A549 (cell line): ENCODE data around the gene PDIA6. TPM values are rescaled to one million over a fixed set of nuclear protein-coding genes. Genes with fewer than 3 reads are reported as not detected.
A peak's percentile ranks its signal among the peaks of the same experiment; 100 is the strongest.

Experiments
- ATAC-seq, 2 experiments: fragments of 200-7000 bp in 1 of 2; fragments of >200 bp in 1 of 2; cut with Nextera tagmentation in 1 of 2; cut with Tn5 transposase in 1 of 2; 3 replicates each; pipeline versions ENCODE4 v1.8.0 to v1.9.1; 2018 to 2020; ENCODE audit warnings: mild to moderate bottlenecking in 1 of 2, moderate library complexity in 1 of 2
- CTCF ChIA-PET: fragments of 300-600 bp; sonication (Branson Sonifier 250); formaldehyde crosslinking; extraction: SDS; loops from one replicate; lab custom pipeline; 2021; ENCODE audit warnings: antibody characterized with exemption, inconsistent platforms; lab: Yijun Ruan, JAX
- POLR2A ChIA-PET: fragments of 350-600 bp; formaldehyde crosslinking; extraction: SDS; loops from one replicate; lab custom pipeline; 2021; ENCODE audit warnings: antibody characterized with exemption, inconsistent platforms; lab: Yijun Ruan, JAX
- DNase-seq, 2 experiments: peaks; one replicate each; pipeline versions ENCODE4 v3.0.0 to v3.0.0-alpha.2; 2011 to 2016; ENCODE audit warnings: low read depth in 1 of 2, low spot score in 1 of 2
- FAIRE-seq: peaks from 2 replicates; lab custom pipeline; 2011; peaks lifted over from hg19 to GRCh38; lab: Jason Lieb, UNC
- H3K27ac ChIP-seq, 2 experiments: fragments of >200 bp; sonication (Bioruptor Twin); formaldehyde crosslinking; 3 replicates each; pipeline ENCODE4 v1.5.1; 2016 to 2017
- H3K4me1 ChIP-seq: fragments of >200 bp; sonication (Bioruptor Twin); formaldehyde crosslinking; 3 replicates; pipeline ENCODE4 v1.6.1; 2016
- H3K4me2 ChIP-seq: fragments of >200 bp; sonication (Bioruptor Twin); formaldehyde crosslinking; 3 replicates; pipeline ENCODE4 v1.6.1; 2016
- H3K4me3 ChIP-seq: fragments of >200 bp; sonication (Bioruptor Twin); formaldehyde crosslinking; 3 replicates; pipeline ENCODE4 v1.5.1; 2016
- H3K9me3 ChIP-seq: fragments of >200 bp; sonication (Bioruptor Twin); formaldehyde crosslinking; 3 replicates; pipeline ENCODE4 v1.6.1; 2016
- CBX2 ChIP-seq: fragments of 200-600 bp; sonication (generic); IDR thresholded peaks from 2 replicates; pipeline ENCODE4 v1.6.1; 2016; ENCODE audit warnings: low read depth, mild to moderate bottlenecking, borderline replicate concordance
- CBX8 ChIP-seq: fragments of 200-600 bp; sonication (generic); IDR thresholded peaks from 2 replicates; pipeline ENCODE4 v1.6.1; 2016
- CEBPB ChIP-seq, 2 experiments: fragments of >200 bp in 1 of 2; sonication (Bioruptor Twin) in 1 of 2; formaldehyde crosslinking in 1 of 2; IDR thresholded peaks; 2 replicates each; pipeline ENCODE4 v1.6.1; 2012 to 2016
- CHD2 ChIP-seq: fragments of 150-350 bp; IDR thresholded peaks from 2 replicates; pipeline ENCODE4 v1.6.1; 2014; ENCODE audit warnings: low read length; ENCODE audit not compliant: partially characterized antibody
- CHD4 ChIP-seq: fragments of 200-600 bp; sonication (generic); IDR thresholded peaks from 2 replicates; pipeline ENCODE4 v1.6.1; 2016; ENCODE audit warnings: antibody characterized with exemption, mild to moderate bottlenecking, borderline replicate concordance
- EHF ChIP-seq: fragments of 250-450 bp; sonication (Bioruptor Pico); IDR thresholded peaks from 2 replicates; pipeline ENCODE4 v1.5.0; 2020; ENCODE audit warnings: mild to moderate bottlenecking
- EHMT2 ChIP-seq: fragments of 200-600 bp; sonication (generic); IDR thresholded peaks from 2 replicates; pipeline ENCODE4 v1.6.1; 2016; ENCODE audit warnings: antibody characterized with exemption, low read depth, mild to moderate bottlenecking, moderate library complexity
- FOSB ChIP-seq: fragments of 250-450 bp; sonication (Bioruptor Pico); IDR thresholded peaks from 2 replicates; pipeline ENCODE4 v1.5.0; 2020; ENCODE audit warnings: mild to moderate bottlenecking, moderate library complexity
- HDAC2 ChIP-seq: fragments of 200-600 bp; sonication (generic); IDR thresholded peaks from 2 replicates; pipeline ENCODE4 v1.6.1; 2016
- HES2 ChIP-seq: fragments of >200 bp; sonication (Bioruptor Twin); formaldehyde crosslinking; IDR thresholded peaks from 2 replicates; pipeline ENCODE4 v1.6.1; 2016
- HOXA7 ChIP-seq: fragments of 250-450 bp; sonication (Bioruptor Pico); IDR thresholded peaks from 2 replicates; pipeline ENCODE4 v1.5.0; 2020; ENCODE audit warnings: mild to moderate bottlenecking, moderate library complexity
- HOXB13 ChIP-seq: fragments of 250-450 bp; sonication (Bioruptor Pico); IDR thresholded peaks from 2 replicates; pipeline ENCODE4 v1.5.0; 2020; ENCODE audit warnings: low read depth, mild to moderate bottlenecking, moderate library complexity
- HOXB5 ChIP-seq: fragments of 250-450 bp; sonication (Bioruptor Pico); IDR thresholded peaks from 2 replicates; pipeline ENCODE4 v1.5.0; 2020; ENCODE audit warnings: mild to moderate bottlenecking, moderate library complexity
- JUN ChIP-seq, 2 experiments: fragments of >200 bp; sonication (Bioruptor Twin); formaldehyde crosslinking; IDR thresholded peaks; 2 replicates in 1 of 2; 3 replicates in 1 of 2; pipeline ENCODE4 v1.6.1; 2016 to 2017
- JUNB ChIP-seq: fragments of >200 bp; sonication (Bioruptor Twin); formaldehyde crosslinking; IDR thresholded peaks from 2 replicates; pipeline ENCODE4 v1.6.1; 2016
- KDM1A ChIP-seq: fragments of 200-600 bp; sonication (generic); IDR thresholded peaks from 2 replicates; pipeline ENCODE4 v1.6.1; 2016; ENCODE audit warnings: low read depth, mild to moderate bottlenecking
- MAFK ChIP-seq: fragments of 450-650 bp; IDR thresholded peaks from 2 replicates; pipeline ENCODE4 v1.6.1; 2014; ENCODE audit not compliant: partially characterized antibody
- MAX ChIP-seq: IDR thresholded peaks from 2 replicates; pipeline ENCODE4 v1.6.1; 2012
- MAZ ChIP-seq: fragments of 150-350 bp; IDR thresholded peaks from 2 replicates; pipeline ENCODE4 v1.6.1; 2014; ENCODE audit warnings: antibody characterized with exemption, low read depth, low read length, borderline replicate concordance
- MYC ChIP-seq: IDR thresholded peaks from 2 replicates; pipeline ENCODE4 v1.6.1; 2012; ENCODE audit warnings: mild to moderate bottlenecking, inconsistent platforms, low read length, improper control_type of control experiment, borderline replicate concordance
- NPAS2 ChIP-seq: fragments of 250-450 bp; sonication (Bioruptor Pico); IDR thresholded peaks from 2 replicates; pipeline ENCODE4 v1.8.0; 2022; ENCODE audit warnings: mild to moderate bottlenecking, moderate library complexity, borderline replicate concordance
- NR3C1 ChIP-seq: fragments of >200 bp; sonication (Bioruptor Twin); formaldehyde crosslinking; IDR thresholded peaks from 3 replicates; pipeline ENCODE4 v1.6.1; 2017
- PHF8 ChIP-seq: fragments of 200-600 bp; sonication (generic); IDR thresholded peaks from 2 replicates; pipeline ENCODE4 v1.6.1; 2016; ENCODE audit warnings: low read depth, mild to moderate bottlenecking, antibody characterized with exemption, moderate library complexity, borderline replicate concordance
- RAD21 ChIP-seq, 2 experiments: fragments of >200 bp in 1 of 2; sonication (Bioruptor Twin) in 1 of 2; formaldehyde crosslinking in 1 of 2; IDR thresholded peaks in 1 of 2; conservative IDR thresholded peaks in 1 of 2; 2 replicates in 1 of 2; 3 replicates in 1 of 2; pipeline ENCODE4 v1.6.1; 2012 to 2018; ENCODE audit warnings: inconsistent platforms in 1 of 2
- REST ChIP-seq: fragments of 200-600 bp; sonication (generic); IDR thresholded peaks from 2 replicates; pipeline ENCODE4 v1.6.1; 2016; ENCODE audit warnings: antibody characterized with exemption, mild to moderate bottlenecking, moderate library complexity
- RFX5 ChIP-seq: fragments of 450-650 bp; IDR thresholded peaks from 2 replicates; pipeline ENCODE4 v1.7.1; 2014; ENCODE audit warnings: antibody characterized with exemption, mild to moderate bottlenecking, moderate library complexity
- SREBF2 ChIP-seq: fragments of 450-650 bp; IDR thresholded peaks from 2 replicates; pipeline ENCODE4 v1.6.1; 2014; ENCODE audit warnings: mild to moderate bottlenecking, moderate library complexity
- TFCP2L1 ChIP-seq: fragments of 250-450 bp; sonication (Bioruptor Pico); IDR thresholded peaks from 2 replicates; pipeline ENCODE4 v1.5.0; 2021; ENCODE audit warnings: mild to moderate bottlenecking
- WGBS: methylation state at CpG from one replicate; pipeline ENCODE4 v1.1.6; 2017; ENCODE audit errors: missing lambda C conversion rate; 5-methylcytosine and 5-hydroxymethylcytosine counted together
- polyA plus RNA-seq, 4 experiments: library from polyadenylated mRNA; depleted of rRNA in 3 of 4; stranded (reverse); fragments of >200 nt; fragmentation: RNase III in 1 of 4; extraction: RNeasy Plus Mini Kit Qiagen cat#74134 plus additional on column Dnase treatment in 1 of 4; gene quantifications; 2 replicates in 3 of 4; 3 replicates in 1 of 4; pipeline ENCODE4 v1.2.3, GENCODE V29; 2011 to 2017
- TF ChIP-seq, protein P1 (sequence below): IDR thresholded peaks from 2 replicates; pipeline ENCODE4 v1.6.1; 2012; ENCODE audit warnings: low read depth, borderline replicate concordance
- TF ChIP-seq, protein P2 (sequence below): fragments of >200 bp; sonication (Bioruptor Twin); formaldehyde crosslinking; IDR thresholded peaks from 3 replicates; pipeline ENCODE4 v1.6.1; 2016
- TF ChIP-seq, protein P3 (sequence below): IDR thresholded peaks from 2 replicates; pipeline ENCODE4 v1.6.1; 2012

Gene PDIA6
- polyA plus RNA-seq, 2 of the 4 experiments (the other 2 are of a cell fraction): 322 to 442 TPM

DNA sequence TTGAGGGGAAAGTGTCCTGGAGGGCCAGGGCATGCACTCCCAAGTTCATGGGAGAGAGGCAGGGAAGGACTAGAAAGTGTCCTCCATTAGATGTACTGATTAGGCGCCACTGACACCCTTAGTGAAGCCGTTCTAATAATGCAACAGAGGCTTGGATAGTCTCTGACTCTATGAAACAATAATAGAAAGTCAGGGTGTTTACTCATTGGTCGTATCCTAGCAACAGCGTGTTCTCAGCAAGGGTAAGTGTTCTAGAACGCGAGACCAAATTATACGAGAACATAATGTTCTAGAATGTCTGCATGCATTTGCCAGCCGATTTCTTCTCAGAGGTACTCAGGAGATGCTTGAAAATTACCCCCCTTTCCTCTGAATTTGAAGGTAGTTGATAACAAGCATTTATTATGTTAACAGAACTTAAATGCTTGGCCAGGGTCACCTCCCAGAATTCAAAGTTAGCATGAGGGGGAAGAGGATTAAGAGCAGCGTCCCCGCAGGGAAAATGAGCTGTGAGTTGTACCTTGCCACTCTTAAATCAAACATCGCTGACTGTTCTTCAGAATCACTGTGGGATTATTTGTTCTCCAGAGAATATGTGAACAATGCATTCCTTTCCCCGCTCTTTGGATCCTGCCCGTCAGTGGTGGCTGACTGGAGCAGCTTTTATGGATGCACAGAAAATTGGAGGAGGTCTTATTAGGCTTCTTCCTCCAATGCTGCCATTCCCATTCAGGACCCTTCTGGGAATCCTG, 33.7 kb upstream of the PDIA6 start:
- no peak for ATAC-seq
- POLR2A ChIA-PET: no interaction called here

DNA sequence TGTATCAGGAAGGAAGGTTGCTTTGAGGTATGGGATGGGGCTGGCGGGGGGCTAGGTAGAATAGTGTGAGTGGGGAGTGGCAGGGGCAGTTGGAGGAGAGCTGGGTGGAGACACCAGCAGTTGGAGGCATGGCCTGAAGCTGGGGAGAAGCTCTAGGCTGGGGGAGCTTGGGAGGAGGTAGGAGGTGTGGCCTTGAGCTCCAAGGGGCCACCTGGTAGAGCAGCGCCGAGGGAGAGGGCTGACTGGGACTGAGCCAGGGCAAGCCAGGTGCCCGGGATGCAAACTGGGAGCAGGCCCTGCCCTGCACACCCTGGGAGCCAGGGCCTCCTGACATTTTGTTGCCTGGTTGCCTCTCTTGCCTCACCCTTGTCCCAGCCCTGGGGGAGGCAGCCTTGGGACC, 33.1 kb upstream of the PDIA6 start:
- TF ChIP-seq REST: no peak
- TF ChIP-seq JUNB: no peak
- no peak for TF ChIP-seq MAZ
- no peak for TF ChIP-seq MYC
- TF ChIP-seq MAFK: no peak
- TF ChIP-seq, protein P1, sequence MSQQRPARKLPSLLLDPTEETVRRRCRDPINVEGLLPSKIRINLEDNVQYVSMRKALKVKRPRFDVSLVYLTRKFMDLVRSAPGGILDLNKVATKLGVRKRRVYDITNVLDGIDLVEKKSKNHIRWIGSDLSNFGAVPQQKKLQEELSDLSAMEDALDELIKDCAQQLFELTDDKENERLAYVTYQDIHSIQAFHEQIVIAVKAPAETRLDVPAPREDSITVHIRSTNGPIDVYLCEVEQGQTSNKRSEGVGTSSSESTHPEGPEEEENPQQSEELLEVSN: no peak
- TF ChIP-seq HOXB5 (CRISPR knock-in tag): no peak
- TF ChIP-seq MAX: no peak
- TF ChIP-seq RFX5: no peak
- no peak for TF ChIP-seq CBX8
- TF ChIP-seq EHMT2: no peak
- TF ChIP-seq, protein P2, sequence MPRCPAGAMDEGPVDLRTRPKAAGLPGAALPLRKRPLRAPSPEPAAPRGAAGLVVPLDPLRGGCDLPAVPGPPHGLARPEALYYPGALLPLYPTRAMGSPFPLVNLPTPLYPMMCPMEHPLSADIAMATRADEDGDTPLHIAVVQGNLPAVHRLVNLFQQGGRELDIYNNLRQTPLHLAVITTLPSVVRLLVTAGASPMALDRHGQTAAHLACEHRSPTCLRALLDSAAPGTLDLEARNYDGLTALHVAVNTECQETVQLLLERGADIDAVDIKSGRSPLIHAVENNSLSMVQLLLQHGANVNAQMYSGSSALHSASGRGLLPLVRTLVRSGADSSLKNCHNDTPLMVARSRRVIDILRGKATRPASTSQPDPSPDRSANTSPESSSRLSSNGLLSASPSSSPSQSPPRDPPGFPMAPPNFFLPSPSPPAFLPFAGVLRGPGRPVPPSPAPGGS: no peak
- TF ChIP-seq JUN (IDR thresholded peaks at IDR 0.05): no peak
- no peak for TF ChIP-seq FOSB (CRISPR knock-in tag)
- TF ChIP-seq NR3C1: no peak
- TF ChIP-seq CBX2: no peak
- no peak for TF ChIP-seq HDAC2
- no peak for TF ChIP-seq HOXB13 (CRISPR knock-in tag)
- TF ChIP-seq, protein P3, sequence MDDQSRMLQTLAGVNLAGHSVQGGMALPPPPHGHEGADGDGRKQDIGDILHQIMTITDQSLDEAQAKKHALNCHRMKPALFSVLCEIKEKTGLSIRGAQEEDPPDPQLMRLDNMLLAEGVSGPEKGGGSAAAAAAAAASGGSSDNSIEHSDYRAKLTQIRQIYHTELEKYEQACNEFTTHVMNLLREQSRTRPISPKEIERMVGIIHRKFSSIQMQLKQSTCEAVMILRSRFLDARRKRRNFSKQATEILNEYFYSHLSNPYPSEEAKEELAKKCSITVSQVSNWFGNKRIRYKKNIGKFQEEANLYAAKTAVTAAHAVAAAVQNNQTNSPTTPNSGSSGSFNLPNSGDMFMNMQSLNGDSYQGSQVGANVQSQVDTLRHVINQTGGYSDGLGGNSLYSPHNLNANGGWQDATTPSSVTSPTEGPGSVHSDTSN: no peak
- no peak for TF ChIP-seq NPAS2 (CRISPR knock-in tag)
- Histone ChIP-seq H3K4me2 (no peak overlapping the region; the same call in 2 of the 3 replicates), H3K4me1 (peaks cover 9% of the 10 kb centered on the region; the same call in 1 of the 3 replicates), H3K9me3 (peaks cover 17% of the 10 kb centered on the region), H3K4me3 (no peak overlapping the region), H3K27ac (peak overlapping the region in 1 of 2 experiments; percentile 54; a peak in 1 of 6 replicates)
- no peak for ATAC-seq
- POLR2A ChIA-PET: no interaction called here
- WGBS: 81% methylated on average over 4 of the region's 4 CpGs
- no peak for FAIRE-seq
- DNase-seq: no peak
- CTCF ChIA-PET: interaction anchor here (2.9 to 7.1 kb wide), 3 partner anchors 14 to 287 kb away, joined by 17 to 45 read pairs (median 25); a partner anchor contains a TSS

More for the DNA sequence above, 33.7 kb upstream of the PDIA6 start:
- Histone ChIP-seq H3K27ac (peak overlapping the region in 1 of 2 experiments; percentile 57; a peak in 1 of 6 replicates), H3K4me2 (peak overlapping the region; percentile 24; the same call in 1 of the 3 replicates), H3K4me3 (no peak overlapping the region)
- 75% methylated on average over 13 of the region's 13 CpGs for WGBS
- CTCF ChIA-PET: interaction anchor here (0.6 to 7.1 kb wide), 9 partner anchors 9 to 878 kb away, joined by 3 to 45 read pairs (median 15); a partner anchor contains a TSS
- no peak for TF ChIP-seq PHF8
- TF ChIP-seq CEBPB (IDR thresholded peaks at IDR 0.05): no peak
- TF ChIP-seq HOXB13 (CRISPR knock-in tag): no peak
- TF ChIP-seq NPAS2 (CRISPR knock-in tag): no peak
- no peak for TF ChIP-seq EHF (CRISPR knock-in tag)
- TF ChIP-seq HES2: no peak
- TF ChIP-seq CHD2: no peak
- TF ChIP-seq FOSB (CRISPR knock-in tag): no peak
- TF ChIP-seq RAD21 (conservative IDR thresholded peaks at IDR 0.05 in 1 of 2, IDR thresholded peaks at IDR 0.05 in 1 of 2): no peak
- TF ChIP-seq TFCP2L1 (CRISPR knock-in tag): no peak
- TF ChIP-seq HOXA7 (CRISPR knock-in tag): no peak
- no peak for TF ChIP-seq CHD4
- no peak for TF ChIP-seq SREBF2
- TF ChIP-seq NR3C1: no peak
- TF ChIP-seq MAFK: no peak
- no peak for TF ChIP-seq KDM1A
- no peak for TF ChIP-seq CBX8
- no peak for TF ChIP-seq EHMT2
- no peak for TF ChIP-seq MAX
- TF ChIP-seq, all 56 proteins: peak for 0
- peaks cover 10% of the 10 kb centered on the region for H3K9me3 ChIP-seq
- peaks cover 9% of the 10 kb centered on the region; the same call in 1 of the 3 replicates for H3K4me1 ChIP-seq
- FAIRE-seq (peak; percentile 65), DNase-seq (no peak)
